Neural progenitor cell (in vitro differentiated cells): ENCODE data around the gene C1QTNF2. TPM values are rescaled to one million over a fixed set of nuclear protein-coding genes. Genes with fewer than 3 reads are reported as not detected.

Source experiments
- DNase-seq: peaks from one replicate; pipeline ENCODE4 v3.0.0-alpha.2; 2016; ENCODE audit warnings: low spot score
- H2AFZ ChIP-seq: fragments of 200-600 bp; sonication (generic); replicated peaks from 2 replicates; pipeline ENCODE4 v1.6.1; 2016; ENCODE audit warnings: antibody characterized with exemption
- H3F3A ChIP-seq: fragments of 200-600 bp; sonication (generic); 2 replicates; pipeline ENCODE4 v1.6.1; 2016; ENCODE audit warnings: antibody characterized with exemption, low read depth
- H3K27ac ChIP-seq: fragments of 200-600 bp; sonication (generic); 2 replicates; pipeline ENCODE4 v1.5.1; 2016; ENCODE audit warnings: mild to moderate bottlenecking
- H3K27me3 ChIP-seq: fragments of 200-600 bp; sonication (generic); 2 replicates; pipeline ENCODE4 v1.6.1; 2016; ENCODE audit warnings: mild to moderate bottlenecking, moderate library complexity
- H3K36me3 ChIP-seq: fragments of 200-600 bp; sonication (generic); 2 replicates; pipeline ENCODE4 v1.5.1; 2016
- H3K4me1 ChIP-seq: fragments of 200-600 bp; sonication (generic); 2 replicates; pipeline ENCODE4 v1.6.1; 2016; ENCODE audit warnings: mixed run types
- H3K4me2 ChIP-seq: fragments of 200-600 bp; sonication (generic); 2 replicates; pipeline ENCODE4 v1.6.1; 2016
- H3K4me3 ChIP-seq: fragments of 200-600 bp; sonication (generic); 2 replicates; pipeline ENCODE4 v1.5.1; 2016
- H3K79me2 ChIP-seq: fragments of 200-600 bp; sonication (generic); 2 replicates; pipeline ENCODE4 v1.6.1; 2016; ENCODE audit warnings: low read depth
- H3K9ac ChIP-seq: fragments of 200-600 bp; sonication (generic); 2 replicates; pipeline ENCODE4 v1.6.1; 2016
- H3K9me3 ChIP-seq: fragments of 200-600 bp; sonication (generic); 2 replicates; pipeline ENCODE4 v1.5.1; 2016; ENCODE audit warnings: low read depth
- H4K20me1 ChIP-seq: fragments of 200-600 bp; sonication (generic); 2 replicates; pipeline ENCODE4 v1.6.1; 2016; ENCODE audit warnings: low read depth
- H3K27ac Mint-ChIP-seq: 3 replicates; pipeline ENCODE4 v1.8.0; 2021; ENCODE audit warnings: mixed read lengths
- H3K27me3 Mint-ChIP-seq: 2 replicates; pipeline ENCODE4 v1.8.0; 2022; ENCODE audit warnings: low read depth, mild to moderate bottlenecking, inconsistent platforms, moderate library complexity, mixed read lengths; ENCODE audit not compliant: insufficient read depth
- H3K36me3 Mint-ChIP-seq: 3 replicates; pipeline ENCODE4 v1.8.0; 2021; ENCODE audit warnings: mixed read lengths
- H3K4me1 Mint-ChIP-seq: 3 replicates; pipeline ENCODE4 v1.8.0; 2021; ENCODE audit warnings: mixed read lengths
- H3K4me3 Mint-ChIP-seq: 3 replicates; pipeline ENCODE4 v1.8.0; 2021; ENCODE audit warnings: mild to moderate bottlenecking, moderate library complexity, mixed read lengths
- H3K9me3 Mint-ChIP-seq: 3 replicates; pipeline ENCODE4 v1.8.0; 2020; ENCODE audit warnings: mixed read lengths
- EZH2 ChIP-seq: fragments of 200-600 bp; sonication (generic); IDR thresholded peaks from 2 replicates; pipeline ENCODE4 v1.6.1; 2017; ENCODE audit warnings: antibody characterized with exemption, mild to moderate bottlenecking, moderate library complexity
- EZH2phosphoT487 ChIP-seq: fragments of 200-600 bp; sonication (generic); IDR thresholded peaks from 2 replicates; pipeline ENCODE4 v1.6.1; 2017; ENCODE audit warnings: antibody characterized with exemption
- total RNA-seq: library from RNA; depleted of rRNA; stranded (reverse); fragments of >200 nt; gene quantifications from 2 replicates; pipeline ENCODE4 v1.2.3, GENCODE V29; 2015; ENCODE audit warnings: low replicate concordance
- TF ChIP-seq, protein P1 (sequence below): fragments of 200-600 bp; sonication (generic); IDR thresholded peaks from 2 replicates; pipeline ENCODE4 v1.5.1; 2017; ENCODE audit warnings: antibody characterized with exemption, mild to moderate bottlenecking

C1QTNF2 gene
- total RNA-seq, 1 donor from 2014 or later = 0.06 TPM

DNA sequence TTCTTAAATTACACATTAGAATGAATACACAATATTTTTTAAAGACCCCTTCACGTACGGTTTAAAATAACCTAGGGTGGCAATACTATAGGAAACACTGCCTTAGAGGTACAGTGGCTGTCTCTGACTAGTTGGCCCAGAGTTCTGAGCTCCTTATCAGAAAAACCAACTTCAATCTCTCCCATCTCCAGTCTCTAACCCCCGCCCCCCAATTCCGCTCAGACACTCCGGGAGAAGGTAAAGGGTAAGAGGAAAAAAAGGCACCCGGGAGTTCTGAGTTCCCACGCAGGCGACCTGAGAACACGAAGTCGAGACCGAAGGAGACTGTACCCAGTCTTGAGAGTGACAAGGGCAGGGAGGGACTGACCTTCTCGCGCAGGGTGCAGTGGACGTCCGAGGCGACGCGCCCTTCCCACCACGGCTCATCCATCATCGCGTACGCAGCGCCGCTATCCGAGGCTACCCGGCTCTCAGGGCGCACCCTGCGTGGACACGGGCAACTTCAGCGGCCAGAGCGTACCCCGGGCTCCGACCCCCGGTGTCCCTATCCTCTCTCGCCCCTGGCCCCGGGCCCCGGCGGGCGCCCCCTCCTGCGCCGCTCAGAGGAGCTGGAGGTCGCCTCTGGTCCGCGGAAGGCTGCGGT is 58.8 kb downstream of the C1QTNF2 start:
- Mint-ChIP-seq H3K27ac (peak overlapping the region; percentile 67), H3K4me3 (peak overlapping the region; percentile 97)
- DNase-seq = no peak

DNA sequence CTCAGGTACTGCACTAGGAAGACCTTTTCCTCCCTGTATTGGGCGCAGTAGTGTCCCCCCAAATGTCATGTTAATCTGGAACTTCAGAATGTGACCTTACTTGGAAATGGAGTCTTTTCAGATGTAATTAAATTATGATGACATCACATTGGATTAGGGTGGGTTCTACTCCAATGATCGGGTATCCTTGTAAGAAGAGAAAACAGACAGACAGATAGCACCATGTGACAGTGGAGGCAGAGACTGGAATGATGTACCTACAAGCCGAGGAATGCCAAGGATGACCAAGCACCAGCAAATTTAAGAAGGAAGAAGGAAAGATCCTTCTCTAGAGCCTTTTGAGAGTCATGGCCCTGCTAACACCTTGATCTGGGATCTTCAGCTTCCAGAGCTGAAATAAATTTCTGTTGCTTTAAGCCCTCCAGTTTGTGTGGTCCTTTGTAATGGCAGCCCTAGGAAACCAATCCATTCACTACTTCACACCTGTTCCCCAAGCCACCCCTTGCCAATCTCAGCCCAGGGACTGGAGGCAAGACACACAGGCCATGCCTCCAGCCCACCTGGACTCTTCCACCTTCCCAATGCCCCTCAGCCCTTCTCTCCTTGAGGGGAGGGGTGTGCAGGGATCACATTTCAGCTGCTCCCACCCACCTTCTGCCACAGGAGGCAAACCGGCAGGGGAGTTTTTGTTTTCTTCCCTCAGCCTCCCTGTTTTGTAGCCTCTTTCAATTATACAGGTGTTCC is 59.7 kb downstream of the C1QTNF2 start:
- Mint-ChIP-seq H3K4me3 (peak overlapping the region; percentile 97), H3K4me1 (peaks cover 25% of the 10 kb centered on the region), H3K9me3 (no peaks in the 10 kb centered on the region), H3K27me3 (peaks cover 9% of the 10 kb centered on the region), H3K27ac (no peak overlapping the region), H3K36me3 (peaks cover 23% of the 10 kb centered on the region)
- no peak for TF ChIP-seq EZH2phosphoT487
- Histone ChIP-seq H2AFZ (no peak overlapping the region), H3F3A (peaks cover 16% of the 10 kb centered on the region), H3K4me2 (peak overlapping the region; percentile 96), H3K27me3 (peaks cover 34% of the 10 kb centered on the region), H4K20me1 (peaks cover 49% of the 10 kb centered on the region), H3K9me3 (no peaks in the 10 kb centered on the region), H3K4me1 (peaks cover 19% of the 10 kb centered on the region), H3K79me2 (peaks cover 8% of the 10 kb centered on the region), H3K9ac (no peak overlapping the region), H3K27ac (no peak overlapping the region), H3K36me3 (no peaks in the 10 kb centered on the region), H3K4me3 (peak overlapping the region; percentile 83)
- DNase-seq = peak; percentile 12

More for the DNA sequence above, 58.8 kb downstream of the C1QTNF2 start:
- H3K27ac ChIP-seq = no peak overlapping the region
- H3K36me3 Mint-ChIP-seq = peaks cover 19% of the 10 kb centered on the region
- peaks cover 16% of the 10 kb centered on the region for H3F3A ChIP-seq
- no peaks in the 10 kb centered on the region for H3K9me3 ChIP-seq
- peaks cover 31% of the 10 kb centered on the region for H3K4me1 Mint-ChIP-seq
- peaks cover 45% of the 10 kb centered on the region for H4K20me1 ChIP-seq
- H3K4me2 ChIP-seq = peak overlapping the region; percentile 96
- no peaks in the 10 kb centered on the region for H3K9me3 Mint-ChIP-seq
- H3K4me3 ChIP-seq = peak overlapping the region; percentile 83
- peaks cover 19% of the 10 kb centered on the region for H3K4me1 ChIP-seq
- peaks cover 34% of the 10 kb centered on the region for H3K27me3 ChIP-seq
- peaks cover 9% of the 10 kb centered on the region for H3K27me3 Mint-ChIP-seq
- H3K9ac ChIP-seq = no peak overlapping the region
- peak overlapping the region; percentile 92 for H2AFZ ChIP-seq
- H3K79me2 ChIP-seq = peaks cover 8% of the 10 kb centered on the region
- H3K36me3 ChIP-seq = no peaks in the 10 kb centered on the region
- TF ChIP-seq EZH2 = peak; percentile 18
- TF ChIP-seq EZH2phosphoT487 = no peak
- TF ChIP-seq, protein P1, sequence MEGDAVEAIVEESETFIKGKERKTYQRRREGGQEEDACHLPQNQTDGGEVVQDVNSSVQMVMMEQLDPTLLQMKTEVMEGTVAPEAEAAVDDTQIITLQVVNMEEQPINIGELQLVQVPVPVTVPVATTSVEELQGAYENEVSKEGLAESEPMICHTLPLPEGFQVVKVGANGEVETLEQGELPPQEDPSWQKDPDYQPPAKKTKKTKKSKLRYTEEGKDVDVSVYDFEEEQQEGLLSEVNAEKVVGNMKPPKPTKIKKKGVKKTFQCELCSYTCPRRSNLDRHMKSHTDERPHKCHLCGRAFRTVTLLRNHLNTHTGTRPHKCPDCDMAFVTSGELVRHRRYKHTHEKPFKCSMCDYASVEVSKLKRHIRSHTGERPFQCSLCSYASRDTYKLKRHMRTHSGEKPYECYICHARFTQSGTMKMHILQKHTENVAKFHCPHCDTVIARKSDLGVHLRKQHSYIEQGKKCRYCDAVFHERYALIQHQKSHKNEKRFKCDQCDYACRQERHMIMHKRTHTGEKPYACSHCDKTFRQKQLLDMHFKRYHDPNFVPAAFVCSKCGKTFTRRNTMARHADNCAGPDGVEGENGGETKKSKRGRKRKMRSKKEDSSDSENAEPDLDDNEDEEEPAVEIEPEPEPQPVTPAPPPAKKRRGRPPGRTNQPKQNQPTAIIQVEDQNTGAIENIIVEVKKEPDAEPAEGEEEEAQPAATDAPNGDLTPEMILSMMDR = peak; percentile 3

DNA sequence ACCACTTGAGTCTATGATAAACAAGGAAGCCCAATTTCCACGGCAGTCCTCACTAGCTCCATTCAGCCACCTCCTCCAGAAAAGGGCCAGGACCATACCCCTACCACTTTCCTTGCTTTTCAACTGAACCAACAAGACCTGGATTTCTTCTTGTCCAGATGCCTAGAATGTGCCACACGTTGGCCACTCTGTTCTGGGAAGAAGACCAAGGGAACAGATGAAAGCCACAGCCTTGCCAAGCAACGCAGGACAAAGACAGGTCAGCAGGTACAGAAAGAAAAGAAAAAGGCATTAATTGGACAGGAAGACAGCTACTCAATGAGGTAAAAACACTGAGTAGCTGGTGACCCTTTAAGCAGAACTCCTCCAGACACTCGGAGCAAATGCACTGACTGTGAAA is 60.3 kb downstream of the C1QTNF2 start:
- no peaks in the 10 kb centered on the region for H3K36me3 ChIP-seq
- H3F3A ChIP-seq = peaks cover 16% of the 10 kb centered on the region
- Mint-ChIP-seq H3K36me3 (peaks cover 23% of the 10 kb centered on the region), H3K27ac (no peak overlapping the region), H3K4me3 (peak overlapping the region; percentile 97), H3K27me3 (peaks cover 9% of the 10 kb centered on the region), H3K9me3 (no peaks in the 10 kb centered on the region), H3K4me1 (peaks cover 24% of the 10 kb centered on the region)
- H3K9ac ChIP-seq = no peak overlapping the region
- H3K27ac ChIP-seq = no peak overlapping the region
- H3K79me2 ChIP-seq = peaks cover 8% of the 10 kb centered on the region
- peaks cover 19% of the 10 kb centered on the region for H3K4me1 ChIP-seq
- TF ChIP-seq EZH2phosphoT487 (no peak), EZH2 (no peak)
- TF ChIP-seq, protein P1 = no peak
- no peak for DNase-seq
- peaks cover 34% of the 10 kb centered on the region for H3K27me3 ChIP-seq
- H4K20me1 ChIP-seq = peaks cover 49% of the 10 kb centered on the region
- no peak overlapping the region for H3K4me2 ChIP-seq
- H3K9me3 ChIP-seq = no peaks in the 10 kb centered on the region
- H3K4me3 ChIP-seq = no peak overlapping the region
- no peak overlapping the region for H2AFZ ChIP-seq

DNA sequence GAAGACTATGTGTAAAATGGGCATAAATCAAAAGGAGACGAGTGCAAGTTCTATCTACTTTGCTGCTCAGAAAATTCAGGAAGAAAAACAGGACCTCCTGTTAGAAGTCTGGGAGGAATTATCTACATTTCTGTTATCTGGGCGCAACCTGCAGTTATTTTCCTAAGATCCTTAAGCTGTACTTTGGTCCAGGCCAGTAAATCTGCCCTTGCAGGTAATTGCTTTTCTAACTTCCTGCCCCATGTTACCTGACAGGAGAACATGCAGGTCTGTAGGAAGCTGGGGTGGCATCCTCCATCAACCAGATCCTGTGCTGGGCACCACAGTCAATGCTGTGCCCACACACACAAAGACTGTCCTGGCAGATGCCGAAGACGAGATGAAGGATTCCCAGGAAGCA is 63.7 kb downstream of the C1QTNF2 start:
- no peak for TF ChIP-seq EZH2
- TF ChIP-seq EZH2phosphoT487 = no peak
- TF ChIP-seq, protein P1 = no peak
- peaks cover 5% of the 10 kb centered on the region for H3K79me2 ChIP-seq
- no peak overlapping the region for H3K9ac ChIP-seq
- H3K4me3 Mint-ChIP-seq = no peak overlapping the region
- no peak overlapping the region for H3K27ac Mint-ChIP-seq
- no peak overlapping the region for H2AFZ ChIP-seq
- peaks cover 9% of the 10 kb centered on the region for H3F3A ChIP-seq
- H3K9me3 Mint-ChIP-seq = no peaks in the 10 kb centered on the region
- H3K27ac ChIP-seq = no peak overlapping the region
- H4K20me1 ChIP-seq = peaks cover 57% of the 10 kb centered on the region
- H3K4me2 ChIP-seq = no peak overlapping the region
- H3K4me1 ChIP-seq = peaks cover 11% of the 10 kb centered on the region
- H3K27me3 Mint-ChIP-seq = peaks cover 7% of the 10 kb centered on the region
- H3K36me3 ChIP-seq = no peaks in the 10 kb centered on the region
- H3K9me3 ChIP-seq = no peaks in the 10 kb centered on the region
- H3K27me3 ChIP-seq = peaks cover 13% of the 10 kb centered on the region
- DNase-seq = no peak
- H3K4me3 ChIP-seq = no peak overlapping the region
- H3K4me1 Mint-ChIP-seq = peaks cover 19% of the 10 kb centered on the region
- H3K36me3 Mint-ChIP-seq = peaks cover 32% of the 10 kb centered on the region
